NCI-H82 treated with DMSO at 0.1 percent for 48 hours (cell line): ENCODE data around the gene PRM2.

ENCODE experiments used
- DNase-seq: peaks from one replicate; lab custom pipeline; 2025; ENCODE audit not compliant: unreplicated experiment; lab: John Stamatoyannopoulos, UW

The PRM2 gene, protein sequence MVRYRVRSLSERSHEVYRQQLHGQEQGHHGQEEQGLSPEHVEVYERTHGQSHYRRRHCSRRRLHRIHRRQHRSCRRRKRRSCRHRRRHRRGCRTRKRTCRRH

DNA sequence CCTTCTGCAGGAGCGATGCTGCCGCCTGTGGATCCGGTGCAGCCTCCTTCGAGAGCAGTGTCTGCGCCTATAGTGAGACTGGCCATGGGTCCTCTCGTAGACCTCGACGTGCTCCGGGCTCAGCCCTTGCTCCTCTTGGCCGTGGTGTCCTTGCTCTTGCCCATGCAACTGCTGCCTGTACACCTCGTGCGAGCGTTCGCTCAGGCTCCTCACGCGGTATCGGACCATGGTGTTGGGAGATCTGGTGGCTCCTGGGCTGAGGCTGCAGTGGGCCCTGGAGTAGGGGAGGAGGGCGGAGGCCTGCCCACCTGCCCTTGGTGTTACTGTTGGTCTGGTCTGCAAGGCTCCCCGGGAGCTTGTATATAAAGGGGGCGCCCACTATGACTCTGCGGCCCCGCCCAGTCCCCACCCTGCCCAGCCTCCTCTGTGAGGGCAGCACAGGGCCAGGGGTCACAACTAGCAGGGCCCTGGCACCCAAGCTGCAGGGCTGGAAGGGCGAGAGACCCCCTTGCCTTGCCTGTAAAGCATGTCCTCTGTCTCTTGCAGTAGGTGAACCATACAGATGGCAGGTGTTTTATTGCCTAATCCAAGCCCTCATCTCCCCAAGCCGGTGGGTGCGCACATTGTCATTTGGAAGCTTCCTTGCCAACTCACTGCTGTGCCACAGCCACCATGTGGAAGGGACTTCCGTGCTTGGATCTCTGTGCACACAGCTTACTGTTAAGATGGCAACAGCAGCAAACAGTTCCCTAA is at the start of gene PRM2:
TSS of gene PRM2 (minus strand) at position 338 of the 753 bp plus-strand sequence. CDS start at position 228, 110 bp downstream.
- no peak for DNase-seq

DNA sequence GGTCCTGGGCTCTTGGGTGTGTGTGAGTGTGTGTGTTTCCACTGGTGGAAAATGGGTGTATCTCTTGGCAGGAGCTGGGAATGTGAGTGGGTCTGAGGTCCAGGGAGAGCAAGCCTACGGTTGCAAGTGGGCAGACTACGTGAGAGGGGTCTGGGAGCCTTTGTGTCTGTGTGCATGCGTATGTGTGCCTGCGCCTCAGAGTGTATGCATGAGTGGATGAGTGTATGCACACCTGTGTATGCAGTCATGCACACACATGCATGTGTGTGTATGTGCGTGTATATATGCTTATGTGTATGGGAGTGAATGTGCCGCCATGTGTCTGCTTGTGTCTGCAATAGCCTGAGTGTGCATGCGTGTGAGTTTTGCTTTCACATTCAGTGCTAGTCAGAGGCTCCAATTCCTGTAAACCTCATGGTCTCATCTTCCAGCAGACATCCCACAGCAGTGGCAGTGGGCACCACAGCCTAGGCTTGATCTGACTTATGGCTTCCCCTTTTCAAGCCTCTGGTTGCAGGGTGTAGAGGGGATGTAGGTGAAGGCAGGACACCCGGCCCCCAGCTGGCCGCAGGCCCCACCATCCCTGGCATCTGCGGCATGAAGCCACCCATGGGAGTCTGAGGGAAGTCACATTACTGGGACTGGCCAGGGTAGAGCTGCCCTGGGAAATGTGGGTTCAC is 49.3 kb upstream of the PRM2 start:
- no peak for DNase-seq

DNA sequence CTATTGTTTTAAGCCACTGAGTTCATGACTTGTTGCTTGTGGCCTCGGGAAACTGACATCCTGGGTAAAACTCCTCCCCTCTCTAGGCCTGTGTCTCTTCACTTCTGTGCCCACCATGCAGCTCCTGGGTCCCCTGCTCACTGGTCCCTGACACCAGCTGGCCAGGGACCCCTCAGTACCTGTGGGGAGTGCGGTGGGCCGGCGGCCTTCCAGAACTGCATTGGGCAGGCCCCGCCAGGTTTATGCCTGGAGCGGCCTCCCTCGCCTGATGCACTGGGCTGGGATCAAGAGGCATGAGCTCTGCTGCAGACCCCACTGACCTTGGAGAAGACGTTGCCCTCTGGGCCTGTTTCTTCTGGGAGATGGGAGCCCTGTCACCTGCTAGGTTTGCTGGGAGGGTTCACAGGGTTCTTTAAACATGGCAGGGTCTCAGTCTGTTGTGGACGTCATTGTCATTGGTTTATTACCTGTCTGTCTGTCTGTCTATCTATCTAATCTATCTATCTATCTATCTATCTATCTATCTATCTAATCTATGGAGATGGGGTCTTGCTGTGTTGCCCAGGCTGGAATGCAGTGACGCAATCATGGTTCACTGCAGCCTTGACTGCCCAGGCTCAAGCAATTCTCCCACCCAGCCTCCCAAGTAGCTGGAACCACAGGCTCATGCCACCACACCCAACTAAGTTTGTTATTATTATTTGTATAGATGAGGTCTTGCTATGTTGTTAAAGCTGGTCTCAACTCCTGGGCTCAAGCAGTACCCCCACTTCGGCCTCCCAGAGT is 47.5 kb upstream of the PRM2 start:
- no peak for DNase-seq

DNA sequence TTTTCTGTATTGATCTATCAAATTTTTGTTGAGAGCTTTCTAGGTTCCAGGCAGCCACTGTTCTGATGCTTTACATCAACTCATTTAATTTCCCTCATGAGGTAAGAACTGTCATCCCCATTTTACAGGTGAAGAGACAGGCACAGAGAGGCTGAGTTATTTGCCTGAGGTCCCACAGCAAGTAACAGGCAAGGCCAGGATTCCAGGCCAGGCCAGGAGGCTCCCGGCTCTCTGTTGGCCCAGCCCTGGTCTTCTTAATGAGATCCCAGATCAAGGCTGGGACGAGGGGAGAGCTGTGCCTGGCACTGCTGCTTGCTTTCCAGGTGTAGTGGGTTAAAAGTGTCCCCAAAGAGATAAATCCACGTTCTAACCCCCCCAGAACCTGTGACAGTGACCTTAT is 46.5 kb upstream of the PRM2 start:
- no peak for DNase-seq

DNA sequence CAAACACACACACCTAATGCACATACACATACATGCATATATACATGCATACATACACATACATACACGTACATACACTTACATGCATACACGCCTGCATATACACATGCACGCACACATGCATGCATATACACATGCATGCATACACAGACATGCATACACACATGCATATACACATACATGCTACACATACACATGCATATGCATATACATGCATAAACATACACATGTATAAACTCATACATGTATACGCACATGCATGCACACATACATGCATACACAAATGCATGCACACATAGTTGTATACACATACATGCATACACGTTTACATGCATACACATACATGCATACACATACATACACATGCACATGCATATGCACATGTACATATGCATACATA is 45.4 kb upstream of the PRM2 start:
- no peak for DNase-seq

DNA sequence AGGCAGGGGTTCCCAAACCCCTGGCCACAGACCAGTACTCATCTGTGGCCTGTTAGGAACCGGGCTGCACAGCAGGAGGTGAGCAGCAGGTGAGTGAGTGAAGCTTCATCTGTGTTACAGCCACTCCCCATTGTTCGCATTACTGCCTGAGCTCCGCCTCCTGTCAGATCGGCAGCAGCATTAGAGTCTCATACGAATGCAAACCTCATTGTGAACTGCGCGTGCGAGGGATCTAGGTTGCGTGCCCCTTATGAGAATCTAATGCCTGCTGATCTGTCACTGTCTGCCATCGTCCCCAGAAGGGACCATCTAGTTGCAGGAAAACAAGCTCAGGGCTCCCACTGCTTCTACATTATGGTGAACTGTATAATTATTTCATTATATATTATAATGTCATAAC is 43.9 kb upstream of the PRM2 start:
- DNase-seq, result no peak

DNA sequence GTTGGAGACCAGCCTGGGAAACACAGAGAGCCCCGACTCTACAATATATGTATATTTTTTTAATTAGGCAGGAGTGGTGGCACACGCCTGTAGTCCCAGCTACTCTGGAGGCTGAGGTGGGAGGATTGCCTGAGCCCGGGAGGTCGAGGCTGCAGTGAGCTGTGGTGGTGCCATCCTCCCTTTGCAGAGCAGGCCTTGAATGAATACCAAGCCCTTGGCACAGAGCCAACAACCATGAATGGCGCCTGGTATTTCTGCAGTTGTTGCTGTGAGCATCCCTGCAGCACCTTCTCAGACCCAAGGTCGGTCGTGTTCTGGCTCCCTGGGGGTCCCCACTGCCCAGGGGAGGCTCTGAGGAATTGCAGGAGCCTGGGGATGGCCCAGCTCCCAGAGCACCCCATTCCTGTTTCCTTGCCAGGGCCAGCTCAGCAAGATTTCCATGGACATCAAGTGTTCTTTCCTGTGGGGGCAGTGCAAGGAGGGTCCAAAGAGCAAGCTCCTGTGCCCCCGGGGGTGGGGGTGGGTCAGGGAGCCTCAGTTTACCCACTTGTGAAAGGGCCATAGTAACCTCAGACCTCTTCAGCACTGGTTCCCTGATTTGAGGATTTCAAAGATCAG is 43.4 kb upstream of the PRM2 start:
- DNase-seq, result no peak

DNA sequence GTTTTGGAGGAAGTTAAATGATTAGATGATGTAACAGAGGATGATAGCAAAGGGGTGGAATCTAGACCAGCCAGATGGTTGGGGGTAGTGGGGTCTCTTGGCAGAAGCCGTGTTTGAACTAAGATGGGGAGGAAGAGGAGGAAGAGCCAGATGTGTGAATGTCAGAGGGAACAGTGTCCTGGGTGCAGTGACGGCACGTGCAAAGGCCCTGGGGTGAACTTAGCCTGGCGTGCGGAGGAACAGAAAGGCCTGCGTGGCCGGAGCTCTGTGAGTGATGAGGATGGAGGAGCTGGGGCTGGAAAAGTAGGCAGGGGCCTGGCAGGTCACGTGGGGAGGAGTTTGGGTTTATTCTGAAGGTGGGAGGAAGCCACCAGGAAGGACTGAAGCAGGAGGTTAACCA is 42.5 kb upstream of the PRM2 start:
- DNase-seq, result no peak

DNA sequence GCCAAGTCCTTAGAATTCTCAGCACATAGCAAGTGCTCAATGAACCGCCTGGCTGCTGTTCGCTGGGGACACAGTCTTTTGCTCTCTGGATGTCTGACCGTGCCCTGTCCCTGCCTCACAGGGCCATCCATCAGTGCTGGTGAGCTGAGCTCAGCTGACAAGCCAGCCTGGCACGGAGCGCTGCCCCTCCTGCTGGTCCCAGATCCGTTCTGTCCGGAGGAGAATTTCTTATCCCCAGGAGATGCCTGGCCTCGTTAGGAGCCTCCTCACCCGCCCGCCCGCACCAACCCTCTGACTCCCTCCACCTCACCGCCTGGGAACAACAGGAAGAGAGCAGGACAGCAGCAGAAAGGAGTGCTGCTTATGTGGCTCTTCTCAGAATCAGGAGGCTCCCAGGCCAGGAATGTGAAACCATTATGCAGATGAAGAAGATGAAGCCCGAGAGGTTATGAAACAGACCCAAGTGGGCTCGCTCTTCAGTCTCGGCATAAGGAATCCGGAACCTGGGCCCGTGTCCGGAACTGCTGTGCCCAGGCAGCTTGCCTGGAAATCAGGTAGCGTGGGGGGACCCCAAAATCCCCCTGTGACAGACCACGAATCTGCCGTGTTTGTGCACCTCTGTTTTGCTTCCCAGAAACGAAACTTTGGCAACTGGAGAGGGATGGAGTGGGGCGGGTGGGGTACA is 40.2 kb upstream of the PRM2 start:
- no peak for DNase-seq

DNA sequence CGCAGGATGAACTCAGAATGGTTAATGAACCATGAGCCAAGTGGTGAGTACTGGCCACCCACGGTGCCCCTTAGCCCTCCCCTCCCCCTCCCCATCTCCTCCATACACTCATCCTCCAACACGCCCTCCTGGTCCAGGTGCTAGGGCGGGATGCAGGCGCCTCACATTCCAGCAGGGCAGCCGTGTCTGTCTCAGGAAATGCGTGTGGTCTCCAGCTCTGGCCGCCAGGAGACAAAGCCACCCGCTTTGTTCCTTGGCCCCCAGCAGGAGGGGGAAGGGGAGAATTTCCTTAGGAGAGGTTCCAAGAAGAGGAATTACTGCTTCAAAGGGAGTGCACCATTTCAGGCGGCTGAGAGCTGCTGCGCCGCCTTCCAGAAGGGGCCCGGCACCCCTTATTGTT is 39.2 kb upstream of the PRM2 start:
- no peak for DNase-seq

DNA sequence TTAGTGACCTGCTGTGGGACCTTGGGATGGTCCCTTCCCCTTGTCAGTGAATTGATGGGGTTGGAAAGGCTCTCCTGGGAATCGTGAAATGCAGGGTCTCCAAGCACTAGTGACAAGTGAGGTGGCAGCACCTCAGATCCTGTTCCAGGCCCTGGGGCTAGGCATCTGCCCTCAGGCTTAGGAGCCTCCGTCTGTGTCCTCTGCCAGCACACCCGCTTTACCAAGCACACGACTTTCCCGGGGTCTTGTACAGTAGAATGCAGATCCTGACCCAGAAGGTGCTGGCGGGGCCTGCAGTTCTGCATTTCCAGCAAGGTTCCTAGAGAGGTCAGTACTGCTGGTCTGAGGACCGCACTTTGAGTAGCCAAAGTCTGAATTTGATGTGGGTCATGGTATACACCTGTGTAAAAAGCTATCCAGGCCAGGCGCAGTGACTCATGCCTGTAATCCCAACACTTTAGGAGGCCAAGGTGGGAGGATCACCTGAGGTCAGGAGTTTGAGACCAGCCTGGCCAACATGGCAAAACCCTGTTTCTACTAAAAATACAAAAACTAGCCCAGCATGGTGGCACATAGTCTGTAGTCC is 38.1 kb upstream of the PRM2 start:
- DNase-seq, result no peak

DNA sequence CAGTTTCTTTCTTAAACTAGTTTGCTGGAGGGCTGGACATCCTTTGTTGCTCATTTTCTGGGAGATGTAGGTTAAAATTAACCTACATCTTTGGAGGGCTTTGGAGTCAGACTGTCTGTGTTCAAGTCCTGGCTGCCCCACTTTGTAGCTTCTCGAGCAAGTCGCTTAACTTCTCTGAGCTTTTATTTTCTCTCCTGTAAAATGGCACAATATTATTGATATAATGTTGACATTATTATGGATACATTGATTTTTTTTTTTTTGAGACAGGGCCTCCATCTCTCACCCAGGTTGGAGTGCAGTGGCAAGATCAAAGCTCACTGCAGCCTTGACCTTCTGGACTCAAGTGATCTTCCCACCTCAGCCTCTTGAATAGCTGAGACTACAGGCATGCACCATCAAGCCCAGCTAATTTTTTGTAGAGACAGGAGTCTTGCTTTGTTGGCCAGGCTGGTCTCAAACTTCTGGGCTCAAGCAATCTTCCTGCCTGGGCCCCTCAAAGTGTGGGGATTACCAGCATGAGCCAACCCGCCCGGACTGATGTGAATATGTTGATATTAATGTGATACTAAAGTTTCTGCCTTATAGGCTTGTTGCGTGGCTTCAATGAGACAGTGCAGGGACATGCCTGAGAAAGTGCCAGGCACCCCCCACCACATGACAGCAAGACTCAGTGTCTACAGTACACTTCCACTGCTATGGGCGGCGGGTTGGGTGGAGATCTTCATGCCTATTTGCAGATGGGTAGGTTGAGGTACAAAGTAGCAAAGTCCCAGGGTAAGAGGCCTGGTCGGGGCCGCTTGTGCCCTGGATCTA is 37.4 kb upstream of the PRM2 start:
- no peak for DNase-seq

DNA sequence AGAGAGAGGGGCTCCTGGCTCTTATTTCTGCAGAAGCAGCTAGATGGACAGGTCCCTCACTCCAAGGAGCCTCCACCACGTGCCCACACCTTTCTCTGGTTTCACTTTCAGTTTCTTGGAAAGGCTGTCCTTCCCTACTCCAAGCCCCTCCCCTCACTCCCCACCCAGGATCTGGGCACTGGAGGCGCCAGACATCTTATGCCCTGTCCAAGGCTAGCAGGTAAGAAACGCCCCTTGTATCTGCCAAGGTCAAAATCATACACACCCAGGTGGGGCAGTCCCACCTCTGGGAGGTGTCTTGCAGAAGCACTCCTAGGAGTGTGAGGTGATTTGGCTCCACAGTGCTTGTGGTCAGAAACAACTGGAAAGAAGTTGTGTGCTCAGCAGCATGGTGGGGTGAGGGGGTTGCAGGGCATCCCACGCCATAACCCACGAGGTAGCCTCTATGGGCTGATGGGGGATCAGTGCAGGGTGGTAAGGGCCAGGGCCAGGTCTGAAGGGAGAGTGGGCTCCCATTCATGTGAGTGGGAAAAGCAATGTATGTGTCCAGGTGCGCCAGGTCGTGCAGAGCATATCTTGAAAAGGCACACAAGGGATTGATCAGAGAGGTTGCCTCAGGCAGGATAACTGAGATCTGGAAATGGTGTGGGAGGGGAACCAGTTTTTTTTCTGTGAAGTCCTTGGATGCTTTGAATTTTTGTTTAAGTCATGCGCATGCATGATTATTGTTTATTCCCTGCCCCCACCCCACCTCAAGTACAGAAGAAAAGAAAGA is 36.6 kb upstream of the PRM2 start:
- DNase-seq, result no peak

DNA sequence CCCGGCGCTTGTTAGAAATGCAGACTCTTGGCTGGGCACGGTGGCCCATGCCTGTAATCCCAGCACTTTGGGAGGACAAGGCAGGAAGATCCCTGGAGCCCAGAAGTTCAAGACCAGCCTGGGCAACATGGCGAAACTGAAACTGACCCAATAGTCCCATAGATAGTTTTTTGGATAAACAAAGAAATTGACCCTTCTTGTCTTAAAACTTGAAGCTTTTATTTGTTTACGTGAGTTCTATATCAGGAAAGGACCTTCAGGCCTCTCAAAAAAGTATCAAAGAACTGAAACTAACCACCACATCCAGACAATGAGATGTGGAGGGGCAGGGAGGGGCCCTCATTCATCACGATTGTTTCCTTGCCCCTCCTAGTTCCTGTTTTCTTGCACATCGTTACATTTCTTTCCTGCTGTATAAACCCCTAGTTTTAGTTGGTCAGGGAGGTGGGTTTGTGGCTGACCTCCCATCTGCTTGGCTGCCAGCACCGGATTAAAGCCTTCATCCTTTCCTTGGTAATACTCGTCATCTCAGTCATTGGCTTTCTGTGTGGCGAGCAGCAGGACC is 34.8 kb upstream of the PRM2 start:
- DNase-seq, result no peak

DNA sequence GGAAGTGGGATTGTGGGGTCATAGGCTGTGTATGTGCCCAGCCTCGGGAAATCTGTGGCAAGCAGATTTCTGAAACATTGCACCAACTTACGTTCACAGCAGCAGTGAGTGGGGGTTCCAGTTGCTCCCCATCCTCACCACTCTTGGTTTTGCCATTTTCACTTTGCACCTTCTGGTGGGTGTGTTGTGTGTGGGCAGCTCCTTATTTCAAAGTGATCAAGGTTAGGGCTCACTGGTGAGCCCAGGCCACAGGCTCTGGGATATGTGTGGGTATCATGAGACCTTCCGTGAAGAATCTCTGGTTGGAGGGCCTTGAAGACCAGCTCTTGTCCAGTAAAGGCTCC is 34.3 kb upstream of the PRM2 start:
- DNase-seq, result no peak

DNA sequence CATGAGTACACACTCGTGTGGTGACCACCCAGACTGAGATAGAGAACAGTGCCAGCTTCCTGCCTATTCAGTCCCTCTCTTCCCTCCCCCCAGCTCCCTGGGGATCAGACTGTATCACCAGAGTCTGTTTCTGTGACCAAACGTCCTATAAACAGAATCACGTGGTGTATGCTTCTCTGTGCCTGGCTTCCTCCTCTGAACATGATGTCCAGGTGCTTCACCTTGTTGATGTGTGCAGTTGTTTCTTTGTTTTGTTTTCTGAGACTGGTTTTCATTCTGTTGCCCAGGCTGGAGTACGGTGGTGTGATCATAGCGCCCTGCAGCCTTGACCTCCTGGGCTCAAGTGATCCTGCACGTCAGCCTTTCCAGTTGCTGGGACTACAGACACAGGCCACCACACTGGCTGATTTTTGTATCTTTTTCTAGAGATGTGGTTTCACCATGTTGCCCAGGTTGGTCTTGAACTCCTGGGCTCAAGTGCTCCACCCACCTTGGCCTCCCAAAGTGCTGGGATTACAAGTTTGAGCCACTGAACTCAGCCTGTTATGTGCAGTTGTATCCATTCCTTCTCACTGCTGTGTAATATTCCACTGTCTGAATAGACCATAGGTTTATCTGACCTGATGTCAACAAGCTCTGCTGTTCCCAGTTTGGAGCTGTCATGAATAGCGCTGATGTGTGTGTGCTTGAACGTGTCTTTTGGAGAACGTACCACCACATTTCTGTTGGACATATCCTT is 33.8 kb upstream of the PRM2 start:
- DNase-seq, result no peak

DNA sequence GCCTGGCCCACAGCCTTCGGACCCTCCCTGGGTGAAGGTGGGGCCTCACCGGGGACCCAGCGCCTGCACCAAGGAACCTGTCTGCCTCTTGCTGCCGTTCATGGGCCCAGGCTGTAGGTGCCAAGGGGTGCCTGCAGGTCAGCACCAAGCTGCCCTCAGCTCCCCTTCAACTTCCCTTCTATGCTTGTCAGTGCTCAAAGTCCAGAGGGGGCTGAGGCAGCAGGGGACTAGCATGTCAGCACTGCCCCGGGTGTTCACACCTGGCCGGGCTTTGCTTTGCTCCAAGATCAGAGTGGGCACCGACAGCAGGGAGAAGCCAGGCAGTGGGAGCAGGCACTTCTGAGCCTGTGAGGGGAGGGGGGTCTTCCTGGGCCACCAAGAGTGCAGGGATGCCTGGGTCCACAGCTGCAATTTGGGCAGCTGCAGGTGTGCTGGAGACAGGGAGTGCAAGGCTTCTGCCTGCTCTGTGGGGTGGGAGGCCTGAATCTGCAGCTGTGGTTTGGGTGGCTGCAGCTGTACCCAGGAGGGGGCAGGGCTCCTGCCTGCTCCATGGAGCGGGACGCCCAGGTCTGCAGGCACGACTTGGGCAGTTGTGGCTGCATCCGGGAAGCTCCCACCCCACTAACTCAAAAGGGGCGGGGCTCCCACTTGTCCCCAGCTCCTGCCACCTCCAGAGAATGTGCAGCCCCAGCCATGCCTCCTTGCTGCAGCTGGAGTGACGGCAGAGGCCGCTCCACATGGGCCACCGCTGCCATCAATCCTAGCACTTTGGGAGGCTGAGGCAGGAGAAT is 32.4 kb upstream of the PRM2 start:
- DNase-seq, result no peak
